GM20431 (cell line): ENCODE measurements around the gene GHITM.
"Not testable (repeated sequence)": the region's sequence is repeated elsewhere in the genome, so short reads cannot be mapped to it uniquely, and the experiment has no call there.

ENCODE experiments used
- in situ Hi-C: fragments of 300-500 bp; cut with MseI, MboI; formaldehyde crosslinking; loops from one replicate; pipeline ENCODE4 v1.15.0; 2020; ENCODE audit warnings: low sequenced_read_pairs; ENCODE audit not compliant: unreplicated experiment

GHITM gene

DNA sequence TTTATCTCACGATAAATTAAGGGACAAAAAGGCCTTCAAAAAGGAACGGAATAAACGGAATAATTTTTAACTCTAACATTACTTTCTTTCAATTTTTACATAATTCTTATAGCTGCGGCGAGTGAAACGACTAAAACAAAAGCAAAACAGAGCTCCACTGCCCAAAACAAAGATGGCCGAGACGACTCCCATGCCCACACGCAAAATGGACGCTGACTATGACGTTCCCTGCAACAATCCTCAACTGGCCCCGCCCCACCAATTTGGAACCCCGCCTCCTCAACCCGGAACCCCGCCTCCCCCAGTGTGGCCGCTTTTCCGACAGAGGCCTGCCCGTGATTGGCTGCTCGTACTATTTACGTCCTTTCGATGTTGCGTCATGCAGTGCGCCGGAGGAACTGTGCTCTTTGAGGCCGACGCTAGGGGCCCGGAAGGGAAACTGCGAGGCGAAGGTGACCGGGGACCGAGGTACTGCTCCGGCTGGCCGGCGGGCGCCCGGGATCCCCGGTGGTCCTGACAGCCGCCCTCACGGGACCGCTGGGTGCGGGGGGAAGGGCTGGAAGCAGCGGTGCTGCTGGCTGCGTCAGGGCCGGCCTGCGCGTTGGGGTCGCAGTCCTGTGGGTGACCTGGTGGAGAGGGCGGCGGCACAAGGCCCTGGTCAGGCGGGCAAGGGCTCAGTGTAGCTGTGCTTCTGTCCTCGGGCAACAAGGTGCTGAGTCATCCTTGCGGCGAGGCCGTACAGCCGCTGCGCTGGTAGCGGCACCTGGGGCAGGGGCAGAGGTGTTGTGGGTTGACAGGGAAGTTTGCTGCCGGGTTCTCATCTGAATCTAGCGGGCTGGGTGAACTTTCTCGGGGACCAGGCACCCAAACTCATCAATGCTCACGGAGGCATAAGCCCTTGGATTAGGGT, at the start of gene GHITM:
GHITM (plus strand) TSS at position 384 of the 910 bp plus-strand sequence. CDS start 1,992 bp downstream, outside the sequence.
- in situ Hi-C loops: no loop called here

DNA sequence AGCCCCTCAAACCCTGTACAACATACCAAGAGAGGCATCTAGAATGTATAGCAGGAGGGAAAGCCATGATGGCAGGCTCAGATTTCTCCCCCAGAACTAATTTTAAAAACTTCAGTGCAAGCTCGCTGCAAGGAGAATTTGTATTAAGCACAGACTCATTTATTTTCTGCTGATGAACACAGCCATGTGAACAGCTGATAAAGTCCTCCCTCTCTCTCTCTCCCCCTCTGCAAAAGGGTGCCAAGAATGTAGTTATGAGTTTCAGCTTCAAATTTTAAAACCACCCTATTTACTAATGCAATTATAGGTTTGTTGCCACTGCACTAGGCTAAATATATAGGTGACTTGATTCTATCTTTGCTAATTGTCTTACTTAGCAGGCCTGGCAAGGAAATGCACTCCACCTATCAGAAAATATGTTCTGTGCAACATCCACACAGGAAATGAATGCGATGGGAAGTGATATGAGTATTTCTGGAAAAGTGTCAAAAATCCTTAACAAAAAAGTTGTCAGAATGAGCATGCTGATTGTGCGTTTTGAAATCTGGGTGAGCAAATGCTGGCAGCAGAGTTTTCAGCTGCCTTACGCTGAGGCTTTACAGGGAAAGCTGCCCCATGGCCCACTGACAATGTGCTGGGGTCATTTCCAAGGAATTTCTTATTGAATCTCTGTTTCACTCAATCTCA, 43.4 kb upstream of the GHITM start:
- in situ Hi-C loops: no loop called here

GRCh38 chr10:84097787-84098353, 41.4 kb upstream of the GHITM start:
- in situ Hi-C loops: no loop called here

GRCh38 chr10:84098667-84099066, 40.6 kb upstream of the GHITM start:
- in situ Hi-C loops: no loop called here

- in situ Hi-C loops: no loop called here
These were observed 38.3 kb upstream of the GHITM start for GRCh38 chr10:84101042-84101441.

GRCh38 chr10:84108797-84109196, 30.5 kb upstream of the GHITM start:
- in situ Hi-C loops: no loop called here

- in situ Hi-C loops: not testable (repeated sequence)
These were observed 29.5 kb upstream of the GHITM start for GRCh38 chr10:84109772-84110171.

DNA sequence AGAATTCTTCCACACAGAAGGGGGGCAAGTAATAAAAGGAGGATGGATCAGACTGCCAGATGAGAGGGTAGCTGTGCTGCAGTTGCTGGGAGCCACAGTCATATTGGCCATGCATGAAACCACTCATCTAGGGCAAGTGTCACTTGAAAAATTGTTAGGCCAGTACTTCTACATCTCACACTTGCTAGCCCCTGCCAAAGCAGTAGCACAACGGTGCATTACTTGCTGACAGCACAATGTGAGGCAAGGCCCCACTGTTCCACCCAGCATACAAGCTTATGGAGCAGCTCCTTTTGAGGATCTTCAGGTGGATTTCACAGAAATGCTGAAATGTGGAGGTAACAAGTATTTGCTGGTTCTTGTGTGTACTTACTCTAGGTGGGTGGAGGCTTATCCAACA, 25.8 kb upstream of the GHITM start:
- in situ Hi-C loops: not testable (repeated sequence)

GRCh38 chr10:84114088-84114667, 25.1 kb upstream of the GHITM start:
- in situ Hi-C loops: no loop called here

- in situ Hi-C loops: not testable (repeated sequence)
These were observed 22.1 kb upstream of the GHITM start for GRCh38 chr10:84117204-84117603.

DNA sequence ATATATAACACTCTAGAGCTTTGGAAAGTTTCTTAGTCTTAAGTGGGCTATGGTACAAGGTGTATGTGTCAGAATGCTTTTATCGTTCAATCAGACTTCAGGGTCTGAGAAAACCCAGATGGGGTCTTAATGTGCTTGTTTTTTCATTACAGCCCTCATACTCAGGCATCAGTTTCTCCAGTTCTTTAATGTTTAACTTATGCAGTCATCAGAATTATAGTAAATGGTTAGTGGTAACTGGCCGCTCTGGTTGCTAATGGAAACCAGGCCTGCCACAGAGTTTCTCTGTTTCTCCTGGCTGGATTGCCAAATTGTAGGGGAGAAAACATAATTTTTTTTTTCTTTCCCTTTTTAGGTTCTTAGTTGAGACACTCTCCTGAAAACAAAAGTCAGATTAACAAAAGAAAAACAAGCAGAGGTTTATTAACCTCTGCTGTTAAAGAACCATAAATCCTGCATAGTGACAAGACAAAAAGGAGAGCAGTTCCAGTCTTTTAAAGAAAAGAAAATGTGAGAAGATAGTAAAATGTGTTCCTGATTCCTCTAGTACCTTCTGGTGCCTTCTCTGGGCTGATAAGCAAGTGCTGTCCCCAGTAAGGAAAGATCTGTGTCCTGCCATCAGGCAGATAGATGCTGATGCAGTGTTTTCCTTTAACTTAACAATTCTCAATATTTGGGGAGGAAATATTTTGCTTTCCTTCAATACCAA, 21.5 kb upstream of the GHITM start:
- in situ Hi-C loops: no loop called here

- in situ Hi-C loops: no loop called here
These were observed 20.8 kb upstream of the GHITM start for GRCh38 chr10:84118395-84119006.

GRCh38 chr10:84123362-84123761, 15.9 kb upstream of the GHITM start:
- in situ Hi-C loops: no loop called here

GRCh38 chr10:84125910-84126784, 13.2 kb upstream of the GHITM start:
- in situ Hi-C loops: not testable (repeated sequence)

DNA sequence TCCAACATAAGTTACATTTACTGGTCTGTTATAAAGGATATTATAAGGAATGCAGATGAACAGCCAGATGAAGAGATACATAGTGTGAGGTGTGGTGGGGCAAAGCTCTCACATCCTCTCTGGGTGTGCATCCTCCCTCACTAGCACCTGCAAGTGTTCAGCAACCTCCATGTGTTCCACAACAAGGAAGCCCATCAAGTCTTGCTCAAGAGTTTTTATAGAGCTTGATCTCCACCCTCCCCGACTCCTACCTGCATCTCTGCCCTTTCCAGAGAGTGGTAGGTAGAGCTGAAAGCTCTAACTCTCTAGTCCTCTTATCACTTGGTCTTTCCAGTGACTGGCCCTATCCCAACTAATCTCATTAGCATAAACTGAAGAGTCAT, 12.5 kb upstream of the GHITM start:
- in situ Hi-C loops: no loop called here

DNA sequence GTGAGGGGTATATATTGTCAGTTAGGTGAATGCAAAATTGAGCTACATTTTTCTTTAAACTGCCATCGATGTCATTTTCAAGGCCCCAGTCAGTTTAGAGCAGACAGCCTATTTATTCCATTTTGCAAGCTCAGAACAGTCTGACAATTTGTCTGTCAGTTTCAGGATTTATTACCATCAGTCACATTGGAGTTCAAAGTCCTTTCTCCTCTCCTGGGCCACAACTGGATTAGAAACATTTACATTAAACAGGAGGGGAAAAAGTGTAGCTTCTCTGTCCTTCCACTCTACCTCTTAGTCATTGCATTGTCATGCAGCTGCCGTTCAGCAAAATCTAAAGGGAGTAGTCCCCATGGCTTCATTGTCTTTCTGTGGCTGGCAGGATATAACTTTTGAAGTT, 3.5 kb upstream of the GHITM start:
- in situ Hi-C loops: no loop called here

- in situ Hi-C loops: no loop called here
These were observed 1.5 kb upstream of the GHITM start for GRCh38 chr10:84137811-84138210.

DNA sequence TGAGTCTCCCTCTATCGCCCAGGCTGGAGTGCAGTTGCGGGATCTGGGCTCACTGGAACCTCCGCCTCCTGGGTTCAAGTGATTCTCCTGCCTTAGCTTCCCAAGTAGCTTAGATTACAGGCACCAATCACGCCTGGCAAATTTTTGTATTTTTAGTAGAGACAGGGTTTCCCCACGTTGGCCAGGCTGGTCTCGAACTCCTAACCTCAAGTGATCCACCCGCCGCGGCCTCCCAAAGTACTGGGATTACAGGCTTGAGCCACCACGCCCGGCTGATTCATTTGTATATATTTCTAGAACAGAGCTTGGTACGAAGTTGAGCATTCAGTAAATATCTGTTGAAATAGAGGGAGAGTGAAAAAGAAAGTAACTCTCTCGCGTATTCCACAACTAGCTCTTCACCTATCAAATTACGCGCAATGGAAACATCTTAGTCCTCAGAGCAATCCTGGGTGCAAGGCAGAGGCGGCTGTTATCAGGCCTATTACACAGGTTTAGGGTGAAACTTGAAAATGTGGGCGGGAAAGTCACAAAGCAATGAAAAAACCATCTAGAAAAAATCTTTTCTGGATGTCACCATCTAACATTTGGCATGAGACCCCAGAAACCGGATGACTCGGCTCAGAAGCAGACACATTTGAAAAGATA, 707 bp upstream of the GHITM start:
- in situ Hi-C loops: no loop called here
